Measurements from ENCODE around the gene SLX1A.
"Not testable (repeated sequence)": the region's sequence is repeated elsewhere in the genome, so short reads cannot be mapped to it uniquely, and the experiment has no call there.

Gene SLX1A

DNA sequence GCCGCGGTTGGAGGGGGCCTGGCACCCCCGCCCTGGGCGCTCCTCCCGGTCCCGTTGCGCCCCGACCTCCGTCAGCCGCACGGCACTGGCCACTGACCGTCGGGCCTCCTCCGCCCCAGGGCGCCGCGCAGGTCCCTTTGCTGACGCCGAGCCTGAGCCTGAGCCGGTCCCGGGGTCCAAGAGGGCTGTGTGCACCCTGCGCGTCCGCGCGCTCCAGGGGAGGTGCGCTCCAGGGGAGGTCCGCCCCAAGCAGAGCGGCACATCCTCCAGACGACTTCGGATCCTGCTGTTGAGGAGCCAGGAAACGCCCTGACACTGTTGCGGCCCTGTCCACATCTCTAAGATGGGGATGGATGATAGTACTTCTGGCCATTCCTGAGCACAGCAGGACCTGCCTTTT, 12.6 kb downstream of the SLX1A start:
- not testable (repeated sequence) for DNase-seq (ENCODE audit: extremely low read depth, low read depth)

DNA sequence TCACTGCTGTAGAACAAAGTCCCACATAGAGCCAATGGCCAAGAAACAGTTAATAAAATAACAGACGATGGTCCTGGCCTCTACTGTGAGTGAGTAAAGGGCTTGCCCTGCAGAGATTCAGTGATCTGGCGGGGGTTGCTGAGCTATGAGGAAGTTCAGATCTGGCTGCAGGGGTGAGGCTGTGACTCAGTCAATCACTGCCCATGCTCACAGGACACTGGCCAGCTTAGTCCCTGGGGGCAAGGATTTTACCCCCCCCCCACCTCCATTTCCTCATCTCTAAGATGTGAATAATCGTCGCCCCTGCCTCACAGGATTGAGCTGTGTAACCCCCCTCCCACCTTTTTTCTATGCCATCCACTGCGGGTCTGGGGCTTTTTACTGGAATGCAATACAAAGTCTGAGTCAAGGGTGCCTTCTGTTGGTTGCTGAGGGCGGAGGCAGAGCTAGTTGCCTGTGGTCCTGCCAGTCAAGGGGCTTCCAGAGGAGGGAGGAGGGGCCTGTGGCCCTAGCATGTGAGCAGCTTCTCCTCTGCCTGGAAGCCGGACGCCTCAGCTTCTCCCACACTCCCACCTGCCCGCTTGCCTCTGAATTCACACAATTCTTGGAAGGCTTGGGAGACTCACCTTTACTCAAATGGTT, 13.5 kb downstream of the SLX1A start:
- not testable (repeated sequence) for DNase-seq (ENCODE audit: extremely low read depth, low read depth)

DNA sequence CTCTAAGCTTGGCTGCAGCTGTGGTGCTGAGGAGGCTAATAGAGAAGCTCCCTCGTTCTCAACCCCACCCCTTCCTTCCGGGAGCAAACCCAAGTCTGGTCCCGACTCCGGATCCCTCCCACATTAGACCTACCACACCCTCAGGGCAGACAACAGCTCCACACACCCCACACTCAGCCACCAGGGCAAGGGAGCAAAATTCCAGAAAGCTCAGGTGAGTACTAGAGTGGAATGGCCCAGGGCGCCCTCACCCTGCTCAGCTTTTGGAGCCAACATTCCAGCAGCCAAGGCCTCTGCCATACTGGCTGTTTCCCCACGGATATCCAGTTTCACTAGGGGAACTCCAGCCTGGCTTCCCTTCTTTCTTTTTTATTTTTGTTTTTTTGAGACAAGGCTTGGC, 15.4 kb downstream of the SLX1A start:
- DNase-seq (ENCODE audit: extremely low read depth, low read depth) = not testable (repeated sequence)

DNA sequence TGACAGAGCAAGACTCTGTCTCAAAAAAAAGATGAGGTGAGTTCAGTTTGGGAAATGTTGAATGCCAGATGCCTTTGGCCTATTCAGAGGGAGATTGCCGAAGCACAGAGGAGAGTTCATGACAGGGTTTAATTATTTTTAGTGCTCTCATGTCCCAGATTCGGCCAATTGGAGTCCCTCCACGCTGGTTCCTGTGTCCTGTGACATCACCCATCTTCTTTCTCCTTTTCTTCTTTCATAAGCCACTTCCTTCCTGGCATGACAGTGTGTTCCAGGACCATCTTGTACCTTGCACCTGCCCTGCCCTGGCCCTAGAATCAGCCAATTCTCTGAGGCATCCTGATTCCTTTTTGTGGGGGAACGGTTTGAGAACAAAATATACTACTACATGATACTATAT, 17.7 kb downstream of the SLX1A start:
- DNase-seq (ENCODE audit: extremely low read depth, low read depth) = not testable (repeated sequence)

DNA sequence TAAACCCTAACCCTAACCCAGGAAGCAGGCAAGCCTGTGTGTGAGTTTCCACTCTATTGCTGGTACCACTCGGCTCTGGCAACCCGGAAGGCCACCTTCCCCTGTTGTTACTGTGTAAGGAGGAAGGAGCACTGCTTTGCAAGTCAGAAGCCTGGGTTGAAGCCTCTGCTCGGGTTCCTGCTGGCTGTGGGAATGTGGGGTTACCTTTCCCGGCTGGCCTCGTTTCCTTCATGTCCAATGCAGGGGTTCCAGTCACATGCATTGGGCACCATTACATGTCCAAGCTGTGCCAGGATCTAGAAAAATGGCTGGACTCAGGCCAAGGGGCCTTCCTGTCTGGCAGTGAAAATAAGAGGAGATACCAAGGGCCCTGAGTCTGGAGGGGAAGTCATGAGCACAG, 23.4 kb downstream of the SLX1A start:
- not testable (repeated sequence) for DNase-seq (ENCODE audit: extremely low read depth, low read depth)
